ACC112 (cell line): Measurements from ENCODE around the gene EFCAB12.
"Not testable (repeated sequence)": the region's sequence is repeated elsewhere in the genome, so short reads cannot be mapped to it uniquely, and the experiment has no call there.

Experiments
- H2AFZ ChIP-seq: fragments of 200-600 bp; sonication (generic); one replicate; pipeline ENCODE4 v1.6.0; 2017; ENCODE audit warnings: antibody characterized with exemption, low read length; ENCODE audit not compliant: unreplicated experiment
- H3K27ac ChIP-seq: fragments of 200-600 bp; sonication (generic); 2 replicates; pipeline ENCODE4 v1.5.1; 2014; ENCODE audit warnings: low read depth, mild to moderate bottlenecking, antibody characterized with exemption, low read length, moderate library complexity
- H3K27me3 ChIP-seq: fragments of 200-600 bp; sonication (generic); 2 replicates; pipeline ENCODE4 v1.6.1; 2014; ENCODE audit warnings: mild to moderate bottlenecking, antibody characterized with exemption, low read length, moderate library complexity, mixed read lengths; ENCODE audit not compliant: insufficient read depth
- H3K36me3 ChIP-seq: fragments of 200-600 bp; sonication (generic); 2 replicates; pipeline ENCODE4 v1.6.1; 2016; ENCODE audit warnings: mild to moderate bottlenecking, antibody characterized with exemption, low read length, moderate library complexity, mixed read lengths; ENCODE audit not compliant: insufficient read depth
- H3K4me1 ChIP-seq: fragments of 200-600 bp; sonication (generic); one replicate; pipeline ENCODE4 v1.6.1; 2016; ENCODE audit warnings: low read length, mixed read lengths; ENCODE audit not compliant: insufficient read depth, unreplicated experiment, control insufficient read depth
- H3K4me3 ChIP-seq: fragments of 200-600 bp; sonication (generic); 2 replicates; pipeline ENCODE4 v1.5.1; 2014; ENCODE audit warnings: mild to moderate bottlenecking, low read depth, low read length
- H3K79me2 ChIP-seq: fragments of 200-600 bp; sonication (generic); one replicate; pipeline ENCODE4 v1.6.0; 2016; ENCODE audit warnings: low read length; ENCODE audit not compliant: control insufficient read depth, unreplicated experiment, insufficient read depth

The EFCAB12 gene

GRCh38 chr3:129367821-129368220, 60.6 kb downstream of the EFCAB12 start:
- Histone ChIP-seq H3K27me3 (no peaks in the 10 kb centered on the region), H3K79me2 (no peaks in the 10 kb centered on the region), H3K4me1 (no peaks in the 10 kb centered on the region), H2AFZ (no peak overlapping the region), H3K4me3 (no peak overlapping the region), H3K27ac (no peak overlapping the region), H3K36me3 (no peaks in the 10 kb centered on the region)

DNA sequence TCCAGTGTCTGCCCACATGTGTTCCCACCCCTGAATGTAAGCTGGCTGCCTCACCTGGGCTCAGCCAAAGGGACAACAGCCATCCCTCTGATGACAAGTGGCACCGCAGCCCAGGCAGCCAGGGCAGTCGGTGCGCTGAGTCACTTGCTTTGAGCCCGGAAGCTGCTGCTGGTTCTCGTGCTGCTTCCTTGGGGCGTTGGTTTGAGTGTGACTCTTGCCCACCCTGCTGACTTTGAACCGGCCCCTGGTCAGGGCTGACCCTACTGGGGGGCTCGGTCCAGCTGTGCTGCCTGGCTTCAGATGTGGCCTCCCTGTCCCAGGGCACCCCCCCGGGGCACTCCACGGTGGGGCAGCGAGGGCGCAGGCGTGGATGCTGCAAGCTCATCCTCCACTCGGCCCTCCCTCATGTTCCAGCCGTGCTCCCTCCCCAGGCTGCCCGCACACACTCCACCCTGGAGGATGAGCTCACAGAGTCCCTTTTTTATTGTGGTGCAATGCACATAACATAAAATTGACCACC, 62.1 kb downstream of the EFCAB12 start:
- H3K27ac ChIP-seq, result no peak overlapping the region
- H3K27me3 ChIP-seq, result no peaks in the 10 kb centered on the region
- no peak overlapping the region for H2AFZ ChIP-seq

DNA sequence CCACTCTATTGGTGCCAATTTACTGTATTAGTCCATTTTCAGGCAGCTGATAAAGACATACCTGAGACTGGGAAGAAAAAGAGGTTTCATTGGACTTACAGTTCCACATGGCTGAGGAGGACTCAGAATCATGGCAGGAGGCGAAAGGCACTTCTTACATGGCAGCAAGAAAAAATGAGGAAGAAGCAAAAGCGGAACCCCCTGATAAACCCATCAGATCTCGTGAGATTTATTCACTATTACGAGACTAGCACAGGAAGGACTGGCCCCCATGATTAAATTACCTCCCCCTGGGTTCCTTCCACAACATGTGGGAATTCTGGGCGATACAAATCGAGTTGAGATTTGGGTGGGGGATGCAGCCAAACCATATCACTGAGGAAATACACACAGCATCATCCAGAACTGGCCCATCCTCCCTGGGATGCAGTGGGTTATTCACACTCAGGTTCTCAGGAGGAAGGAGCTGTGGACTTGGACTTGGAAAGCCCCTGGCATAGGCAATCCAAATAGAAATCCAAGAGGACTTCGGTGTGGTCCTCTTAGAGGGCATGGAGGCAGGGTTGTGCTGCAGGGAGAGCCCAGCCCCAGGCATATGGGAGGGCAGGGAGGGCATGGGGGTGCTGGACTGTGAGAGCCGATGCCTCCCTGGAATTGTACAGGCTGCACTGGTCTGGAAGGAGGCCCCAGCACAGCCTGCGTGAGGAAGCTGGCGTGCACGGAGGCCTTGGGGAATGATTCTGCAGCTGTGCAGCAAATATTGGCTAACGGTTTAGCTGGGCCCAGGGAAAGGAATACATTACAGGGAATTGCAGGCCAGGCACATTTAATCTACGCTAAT, 62.9 kb downstream of the EFCAB12 start:
- H2AFZ ChIP-seq, result no peak overlapping the region
- no peaks in the 10 kb centered on the region for H3K79me2 ChIP-seq
- H3K27ac ChIP-seq, result no peak overlapping the region
- H3K36me3 ChIP-seq, result no peaks in the 10 kb centered on the region
- H3K27me3 ChIP-seq, result no peaks in the 10 kb centered on the region
- no peak overlapping the region for H3K4me3 ChIP-seq
- H3K4me1 ChIP-seq, result no peaks in the 10 kb centered on the region

More for the DNA sequence above, 62.1 kb downstream of the EFCAB12 start:
- Histone ChIP-seq H3K4me1 (no peaks in the 10 kb centered on the region), H3K4me3 (no peak overlapping the region), H3K36me3 (no peaks in the 10 kb centered on the region), H3K79me2 (no peaks in the 10 kb centered on the region)

DNA sequence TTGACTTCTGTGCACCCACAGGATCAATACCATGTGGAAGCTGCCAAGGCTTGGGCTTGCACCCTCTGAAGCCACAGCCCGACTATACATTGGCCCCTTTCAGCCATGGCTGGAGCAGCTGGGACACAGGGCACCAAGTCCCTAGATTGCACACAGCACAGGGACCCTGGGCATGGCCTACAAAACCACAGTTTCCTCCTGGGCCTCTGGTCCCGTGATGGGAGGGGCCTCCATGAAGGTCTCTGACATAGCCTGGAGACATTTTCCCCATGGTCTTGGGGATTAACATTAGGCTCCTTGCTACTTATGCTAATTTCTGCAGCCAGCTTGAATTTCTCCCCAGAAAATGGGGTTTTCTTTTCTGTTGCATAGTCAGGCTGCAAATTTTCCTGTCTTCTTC, 63.6 kb downstream of the EFCAB12 start:
- H3K36me3 ChIP-seq, H3K4me3 ChIP-seq, H3K27ac ChIP-seq, H3K27me3 ChIP-seq, H2AFZ ChIP-seq, H3K79me2 ChIP-seq, H3K4me1 ChIP-seq: not testable (repeated sequence)

DNA sequence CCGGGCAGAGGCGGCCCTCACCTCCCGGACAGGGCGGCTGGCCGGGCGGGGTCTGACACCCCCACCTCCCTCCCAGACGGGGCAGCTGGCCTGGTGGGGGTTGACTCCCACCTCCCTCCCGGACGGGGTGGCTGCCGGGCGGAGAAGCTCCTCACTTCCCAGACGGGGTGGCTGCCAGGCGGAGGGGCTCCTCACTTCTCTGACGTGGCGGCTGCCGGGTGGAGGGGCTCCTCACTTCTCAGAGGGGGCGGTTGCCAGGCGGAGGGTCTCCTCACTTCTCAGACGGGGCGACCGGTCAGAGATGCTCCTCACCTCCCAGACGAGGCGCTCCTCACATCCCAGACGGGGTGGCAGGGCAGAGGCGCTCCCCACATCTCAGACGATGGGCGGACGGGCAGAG, 65.1 kb downstream of the EFCAB12 start:
- not testable (repeated sequence) for H3K36me3 ChIP-seq, H3K4me1 ChIP-seq, H3K4me3 ChIP-seq, H2AFZ ChIP-seq, H3K27me3 ChIP-seq, H3K27ac ChIP-seq, H3K79me2 ChIP-seq

- no peak overlapping the region for H2AFZ ChIP-seq
- H3K27me3 ChIP-seq, result no peaks in the 10 kb centered on the region
- no peaks in the 10 kb centered on the region for H3K4me1 ChIP-seq
- H3K4me3 ChIP-seq, result no peak overlapping the region
- no peaks in the 10 kb centered on the region for H3K79me2 ChIP-seq
- H3K36me3 ChIP-seq, result no peaks in the 10 kb centered on the region
- no peak overlapping the region for H3K27ac ChIP-seq
Measured at GRCh38 chr3:129360705-129361460, 67.6 kb downstream of the EFCAB12 start.

DNA sequence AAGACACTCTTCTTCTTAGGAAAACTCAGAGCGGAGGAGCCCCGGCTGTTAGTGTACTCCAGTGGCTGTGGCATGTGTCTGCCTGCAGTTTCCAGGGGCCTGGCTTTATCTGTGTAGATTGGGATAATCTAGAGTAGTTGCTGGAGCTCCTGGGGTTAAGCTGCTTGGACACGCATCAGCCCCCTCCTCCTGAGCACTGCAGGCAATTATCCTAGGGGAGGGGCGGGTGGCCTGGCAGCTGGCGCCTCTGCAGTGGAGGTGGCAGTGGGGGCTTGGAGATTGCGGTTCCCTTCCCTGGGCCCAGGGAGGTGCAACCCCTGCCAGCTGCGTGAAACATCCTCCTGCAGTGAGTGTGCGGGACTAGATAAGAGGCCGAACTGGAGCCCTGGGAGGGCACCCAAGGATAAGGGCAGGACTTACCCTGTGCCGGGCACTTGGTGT, 68.2 kb downstream of the EFCAB12 start:
- no peaks in the 10 kb centered on the region for H3K79me2 ChIP-seq
- no peaks in the 10 kb centered on the region for H3K36me3 ChIP-seq
- no peak overlapping the region for H3K4me3 ChIP-seq
- H3K27me3 ChIP-seq, result no peaks in the 10 kb centered on the region
- H3K4me1 ChIP-seq, result no peaks in the 10 kb centered on the region
- no peak overlapping the region for H2AFZ ChIP-seq
- no peak overlapping the region for H3K27ac ChIP-seq

DNA sequence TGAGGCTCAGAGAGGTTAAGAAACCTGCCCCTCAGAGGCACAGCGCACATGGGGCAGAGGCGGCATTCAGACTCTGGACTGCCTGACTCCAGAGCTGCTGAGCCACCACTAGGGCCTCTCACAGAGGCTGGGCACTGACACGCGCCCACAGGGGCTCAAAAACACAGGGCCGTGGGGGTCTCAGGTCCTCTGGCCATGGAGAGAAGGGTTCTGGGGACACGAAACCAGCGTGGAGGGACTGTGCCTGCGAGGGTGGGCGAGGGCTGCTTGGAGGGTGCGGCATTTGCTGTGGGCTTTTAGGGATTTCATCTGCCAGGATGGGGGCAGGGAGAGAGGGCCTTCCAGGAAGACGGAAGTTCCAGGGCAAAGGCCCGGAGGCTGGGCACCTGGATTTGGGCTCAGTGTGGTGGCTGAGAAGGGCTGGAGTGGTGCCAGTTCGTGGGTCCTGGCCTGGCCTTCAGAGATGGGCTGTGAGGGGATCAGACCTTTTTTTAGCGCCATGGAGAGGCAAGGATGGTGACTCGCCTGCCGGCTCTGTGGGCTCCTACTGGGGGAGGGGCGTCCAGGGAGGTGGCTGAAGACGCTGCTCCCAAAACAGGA, 69.6 kb downstream of the EFCAB12 start:
- H3K27ac ChIP-seq, result no peak overlapping the region

DNA sequence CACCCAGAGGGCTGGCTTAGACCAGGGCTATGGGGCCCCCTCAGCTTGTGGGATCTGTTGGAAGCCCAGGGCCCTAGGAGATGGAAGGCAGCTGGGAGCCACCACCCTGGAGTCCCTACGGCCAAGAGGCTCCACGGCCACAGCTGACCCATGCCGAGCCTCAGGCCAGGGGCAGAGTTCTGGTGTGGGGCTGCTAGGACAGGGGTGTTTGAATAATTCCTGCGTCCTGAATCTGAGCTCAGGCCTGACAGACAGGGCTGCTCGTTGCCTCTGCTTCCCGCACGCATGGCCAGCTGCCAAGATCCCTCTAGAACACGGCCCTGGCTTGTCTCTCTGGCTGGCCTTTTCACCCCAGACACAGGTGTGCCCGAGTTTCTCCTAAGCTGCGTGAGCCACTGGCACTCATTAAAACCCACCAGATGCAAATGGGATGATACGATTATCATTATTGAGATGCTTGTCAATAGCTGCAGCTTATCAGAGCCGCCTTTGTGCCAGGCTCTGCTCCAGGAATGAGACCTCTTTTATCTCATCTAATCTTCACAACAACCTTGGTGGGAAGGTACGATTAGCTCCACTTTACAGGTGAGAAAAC, 70.2 kb downstream of the EFCAB12 start:
- Histone ChIP-seq H2AFZ (no peak overlapping the region), H3K36me3 (no peaks in the 10 kb centered on the region), H3K27me3 (no peaks in the 10 kb centered on the region), H3K4me1 (no peaks in the 10 kb centered on the region), H3K27ac (no peak overlapping the region), H3K79me2 (no peaks in the 10 kb centered on the region), H3K4me3 (no peak overlapping the region)

More for the DNA sequence above, 69.6 kb downstream of the EFCAB12 start:
- Histone ChIP-seq H3K4me1 (no peaks in the 10 kb centered on the region), H3K79me2 (no peaks in the 10 kb centered on the region), H3K4me3 (no peak overlapping the region), H3K36me3 (no peaks in the 10 kb centered on the region), H3K27me3 (no peaks in the 10 kb centered on the region), H2AFZ (no peak overlapping the region)

GRCh38 chr3:129357616-129358015, 70.8 kb downstream of the EFCAB12 start:
- Histone ChIP-seq H3K27ac (no peak overlapping the region), H2AFZ (no peak overlapping the region), H3K27me3 (no peaks in the 10 kb centered on the region), H3K36me3 (no peaks in the 10 kb centered on the region), H3K4me3 (no peak overlapping the region), H3K4me1 (no peaks in the 10 kb centered on the region), H3K79me2 (no peaks in the 10 kb centered on the region)
